Lower lobe of right lung (tissue), 2 donors: ENCODE data around the gene EDN2. TPM values are rescaled to one million over a fixed set of nuclear protein-coding genes. Genes with fewer than 3 reads are reported as not detected.

Source experiments
- ATAC-seq, 2 donors: fragments of 200-7000 bp; cut with Tn5 transposase; one replicate each; pipeline ENCODE4 v1.9.1; 2020 to 2022; ENCODE audit warnings: mild to moderate bottlenecking in 2 of 2, moderate library complexity in 2 of 2
- DNase-seq: peaks from one replicate; pipeline ENCODE4 v3.0.0-alpha.2; 2020
- H3K27ac ChIP-seq: fragments of 200-600 bp; one replicate; pipeline ENCODE4 v1.8.0; 2022
- H3K27me3 ChIP-seq: fragments of 200-600 bp; one replicate; pipeline ENCODE4 v1.8.0; 2022; ENCODE audit warnings: low read depth
- H3K36me3 ChIP-seq: fragments of 200-600 bp; one replicate; pipeline ENCODE4 v1.8.0; 2022; ENCODE audit warnings: mild to moderate bottlenecking
- H3K4me1 ChIP-seq: fragments of 200-600 bp; one replicate; pipeline ENCODE4 v1.8.0; 2022
- H3K4me3 ChIP-seq: fragments of 200-600 bp; one replicate; pipeline ENCODE4 v1.8.0; 2022; ENCODE audit warnings: mild to moderate bottlenecking
- H3K9me3 ChIP-seq: fragments of 200-600 bp; one replicate; pipeline ENCODE4 v1.8.0; 2022
- intact Hi-C: fragments of 100-400 bp; cut with DNase I; formaldehyde crosslinking; loops from one replicate; pipeline ENCODE4 v1.11.0; 2022
- total RNA-seq: library from RNA; stranded (reverse); fragmentation: NEBNext Ultra II Directional; extraction: Animal tissue kit (Norgen Biotek cat#: 25700); gene quantifications from one replicate; pipeline ENCODE4 v1.2.1, GENCODE V29; 2021
- TF ChIP-seq, protein P1 (sequence below): fragments of 200-600 bp; IDR thresholded peaks from one replicate; pipeline ENCODE4 v1.8.0; 2022; ENCODE audit warnings: antibody characterized with exemption, mild to moderate bottlenecking
- donor health status: DM: no; HTN: yes; CAD: no; lungs with severe emphysema.

Gene EDN2
- total RNA-seq, 1 donor from 2014 or later, result 2.1 TPM

DNA sequence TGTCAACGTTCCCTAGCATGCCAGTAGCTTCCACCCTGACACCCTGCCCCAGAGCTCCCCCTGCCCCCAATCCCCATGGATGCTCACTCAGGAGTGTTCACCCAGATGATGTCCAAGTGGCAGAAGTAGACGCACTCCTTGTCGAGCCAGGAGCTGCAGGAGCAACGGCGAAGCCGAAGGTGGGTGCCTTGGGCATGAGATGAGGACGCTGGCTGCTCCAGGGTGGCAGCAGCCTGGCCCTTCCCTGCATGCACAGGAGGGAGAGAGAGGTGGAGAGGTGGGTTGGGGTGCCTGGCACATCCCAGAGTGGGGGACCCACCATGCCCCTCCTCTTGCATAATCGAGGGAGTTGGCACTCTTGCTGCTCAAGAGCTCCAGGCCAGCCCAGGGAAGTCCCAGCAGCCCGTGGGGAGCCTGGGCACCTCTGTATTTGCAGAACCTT lies 502 bp downstream of the EDN2 start:
- Histone ChIP-seq H3K27ac (no peak overlapping the region), H3K36me3 (no peaks in the 10 kb centered on the region), H3K4me1 (peaks cover 65% of the 10 kb centered on the region), H3K27me3 (no peaks in the 10 kb centered on the region), H3K4me3 (no peak overlapping the region), H3K9me3 (no peaks in the 10 kb centered on the region)
- intact Hi-C loops, result no loop called here
- ATAC-seq (no peak), DNase-seq (no peak)
- TF ChIP-seq, protein P1, sequence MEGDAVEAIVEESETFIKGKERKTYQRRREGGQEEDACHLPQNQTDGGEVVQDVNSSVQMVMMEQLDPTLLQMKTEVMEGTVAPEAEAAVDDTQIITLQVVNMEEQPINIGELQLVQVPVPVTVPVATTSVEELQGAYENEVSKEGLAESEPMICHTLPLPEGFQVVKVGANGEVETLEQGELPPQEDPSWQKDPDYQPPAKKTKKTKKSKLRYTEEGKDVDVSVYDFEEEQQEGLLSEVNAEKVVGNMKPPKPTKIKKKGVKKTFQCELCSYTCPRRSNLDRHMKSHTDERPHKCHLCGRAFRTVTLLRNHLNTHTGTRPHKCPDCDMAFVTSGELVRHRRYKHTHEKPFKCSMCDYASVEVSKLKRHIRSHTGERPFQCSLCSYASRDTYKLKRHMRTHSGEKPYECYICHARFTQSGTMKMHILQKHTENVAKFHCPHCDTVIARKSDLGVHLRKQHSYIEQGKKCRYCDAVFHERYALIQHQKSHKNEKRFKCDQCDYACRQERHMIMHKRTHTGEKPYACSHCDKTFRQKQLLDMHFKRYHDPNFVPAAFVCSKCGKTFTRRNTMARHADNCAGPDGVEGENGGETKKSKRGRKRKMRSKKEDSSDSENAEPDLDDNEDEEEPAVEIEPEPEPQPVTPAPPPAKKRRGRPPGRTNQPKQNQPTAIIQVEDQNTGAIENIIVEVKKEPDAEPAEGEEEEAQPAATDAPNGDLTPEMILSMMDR, result no peak

DNA sequence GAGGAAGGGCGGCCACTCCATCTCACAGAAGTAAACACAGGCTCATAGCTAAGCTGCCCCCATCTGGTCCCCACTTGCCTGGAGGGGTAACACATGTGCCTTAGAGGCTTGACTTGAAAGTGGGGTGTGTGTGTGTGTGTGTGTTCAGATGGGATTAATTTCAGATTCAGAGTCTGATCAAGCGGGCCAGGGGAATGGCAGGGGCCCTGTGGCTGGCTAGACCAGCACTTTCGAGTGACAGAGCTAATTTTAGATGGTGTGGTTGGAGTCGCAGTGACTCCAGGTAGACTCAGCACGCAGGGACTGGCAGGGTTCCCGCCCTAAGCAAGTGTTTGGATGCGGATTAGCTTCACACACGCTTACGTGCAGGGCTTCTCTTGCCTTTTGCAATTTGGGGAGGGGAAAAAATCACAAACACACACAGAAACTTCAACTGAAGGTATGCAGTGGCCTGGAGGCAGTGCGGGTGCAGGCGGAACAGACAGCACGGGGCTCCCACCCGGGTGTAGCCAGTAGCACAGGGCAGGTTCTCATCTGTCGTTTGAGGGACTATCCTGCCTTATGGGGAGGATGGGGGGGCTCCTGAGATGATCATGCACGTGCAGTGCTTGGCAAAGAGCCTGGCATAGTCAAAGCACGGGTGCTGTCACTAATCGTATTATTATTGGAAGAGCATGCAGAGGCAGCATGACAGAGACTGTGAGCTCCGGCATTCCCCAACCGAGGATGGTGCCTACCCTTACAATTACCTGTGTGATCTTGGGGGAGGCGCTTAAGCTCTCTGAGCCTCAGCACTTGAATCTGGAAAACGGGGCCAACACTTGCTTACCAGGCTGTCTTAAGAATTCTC lies 1.3 kb downstream of the EDN2 start:
- DNase-seq, result peak; percentile 44
- TF ChIP-seq, protein P1, result no peak
- ATAC-seq, result no peak
- no peak overlapping the region for H3K27ac ChIP-seq
- H3K4me3 ChIP-seq, result no peak overlapping the region
- no peaks in the 10 kb centered on the region for H3K36me3 ChIP-seq
- no peaks in the 10 kb centered on the region for H3K9me3 ChIP-seq
- intact Hi-C loops, result no loop called here
- H3K27me3 ChIP-seq, result no peaks in the 10 kb centered on the region
- H3K4me1 ChIP-seq, result peaks cover 65% of the 10 kb centered on the region

DNA sequence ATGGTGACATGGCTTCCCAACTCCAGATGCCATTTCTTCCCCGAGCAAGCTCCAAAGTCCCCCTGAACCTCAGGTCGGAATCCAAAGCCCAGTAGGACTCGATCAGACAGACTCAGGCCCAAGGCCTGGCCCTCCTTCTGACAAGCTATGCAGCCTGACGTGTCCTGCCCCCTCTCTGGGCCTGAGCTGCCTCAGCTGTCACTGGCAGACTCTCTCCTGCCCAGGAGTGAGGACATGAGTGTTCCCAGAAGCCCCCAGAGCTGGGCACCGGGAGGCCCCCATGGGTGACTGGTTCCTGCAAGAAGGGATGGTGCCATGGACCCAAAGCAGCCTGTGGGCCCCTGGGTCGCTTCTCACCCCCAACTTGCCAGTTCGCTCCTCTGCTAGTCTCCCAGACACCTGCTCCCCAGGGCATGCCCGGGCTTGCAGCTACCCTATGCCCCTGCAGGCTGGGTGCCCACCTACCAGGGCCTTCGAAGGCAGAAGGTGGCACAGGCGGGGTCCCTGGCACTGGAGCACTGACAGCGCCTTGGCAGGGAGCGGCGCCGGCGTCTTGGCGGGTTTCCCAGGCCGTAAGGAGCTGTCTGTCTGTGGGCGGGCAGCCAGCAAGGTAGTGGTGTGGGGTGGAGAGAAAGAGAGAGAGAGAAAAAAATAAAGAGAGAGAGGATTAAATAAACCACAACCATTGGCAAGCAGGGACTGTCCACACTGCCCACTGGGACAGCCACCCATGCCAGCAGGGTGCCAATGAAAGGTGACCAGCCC lies 2.3 kb downstream of the EDN2 start:
- TF ChIP-seq, protein P1, result no peak
- no peaks in the 10 kb centered on the region for H3K9me3 ChIP-seq
- H3K27me3 ChIP-seq, result no peaks in the 10 kb centered on the region
- intact Hi-C loops, result no loop called here
- no peaks in the 10 kb centered on the region for H3K36me3 ChIP-seq
- peak; percentile 2 to 29 for ATAC-seq
- no peak overlapping the region for H3K27ac ChIP-seq
- DNase-seq, result peak; percentile 78
- H3K4me3 ChIP-seq, result no peak overlapping the region
- peaks cover 68% of the 10 kb centered on the region for H3K4me1 ChIP-seq

DNA sequence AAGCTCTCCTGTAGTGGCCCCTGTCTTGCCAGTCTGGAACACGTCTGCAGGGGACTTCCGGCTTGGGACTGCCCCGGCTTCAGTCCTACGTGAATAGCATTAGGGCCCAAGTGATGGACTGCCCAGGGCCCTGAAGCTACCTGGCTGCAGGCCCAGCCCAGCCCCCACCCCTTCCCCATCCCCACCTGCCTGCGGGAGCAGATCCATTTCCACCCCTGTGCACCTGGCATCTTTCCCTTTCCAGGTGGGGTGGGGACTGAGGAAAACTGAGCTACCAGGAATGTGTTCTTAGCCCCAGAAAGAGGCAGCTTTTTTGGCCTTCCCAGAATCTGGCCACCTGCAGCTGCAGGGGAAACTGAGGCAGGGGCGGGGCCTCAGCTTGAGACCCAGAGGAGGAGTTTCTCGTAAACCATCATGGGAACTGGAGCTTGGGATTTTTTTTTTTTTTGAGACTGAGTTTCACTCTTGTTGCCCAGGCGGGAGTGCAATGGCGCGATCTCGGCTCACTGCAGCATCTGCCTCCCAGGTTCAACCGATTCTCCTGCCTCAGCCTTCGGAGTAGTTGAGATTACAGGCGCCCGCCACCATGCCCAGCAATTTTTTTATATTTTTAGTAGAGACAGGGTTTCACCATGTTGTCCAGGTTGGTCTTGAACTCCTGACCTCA lies 3.2 kb downstream of the EDN2 start:
- TF ChIP-seq, protein P1, result no peak
- Histone ChIP-seq H3K4me3 (no peak overlapping the region), H3K27me3 (no peaks in the 10 kb centered on the region), H3K27ac (no peak overlapping the region), H3K4me1 (peaks cover 68% of the 10 kb centered on the region), H3K9me3 (no peaks in the 10 kb centered on the region), H3K36me3 (no peaks in the 10 kb centered on the region)
- intact Hi-C loops, result no loop called here
- peak; percentile 29 for DNase-seq
- ATAC-seq, result no peak
